Aortic smooth muscle cell (primary cell): Measurements from ENCODE around the gene TNFRSF4. TPM values are rescaled to one million over a fixed set of nuclear protein-coding genes. Genes with fewer than 3 reads are reported as not detected.

Experiments used
- total RNA-seq: library from RNA; depleted of rRNA; stranded (reverse); fragments of >200 nt; gene quantifications from 2 replicates; pipeline ENCODE4 v1.2.3, GENCODE V29; 2014

TNFRSF4 gene
- 0.12 and 0.13 TPM in 2 replicates for total RNA-seq

GRCh38 chr1:1213345-1214265 is at the start of gene TNFRSF4:
Gene TNFRSF4, minus strand, starts transcription at chr1:1214153. Its CDS starts 26 bp downstream, at chr1:1214127.

GRCh38 chr1:1246577-1247340 is 32.8 kb upstream of the TNFRSF4 start, which contains the start of gene C1QTNF12:
Gene C1QTNF12, minus strand, starts transcription at chr1:1246722. Its CDS starts 32 bp downstream, at chr1:1246690.

GRCh38 chr1:1232208-1232795 is 18.3 kb upstream of the TNFRSF4 start, which contains the start of gene B3GALT6:
Gene B3GALT6, plus strand, starts transcription at chr1:1232237. Its CDS starts 42 bp downstream, at chr1:1232279.

GRCh38 chr1:1231400-1232207 is 17.7 kb upstream of the TNFRSF4 start, which contains the start of gene SDF4:
Gene SDF4, minus strand, starts transcription at chr1:1232001. Its CDS starts 3,229 bp downstream, at chr1:1228772.

GRCh38 chr1:1206376-1206965 is 7.5 kb downstream of the TNFRSF4 start, which contains the start of gene TNFRSF18:
Gene TNFRSF18, minus strand, starts transcription at chr1:1206592. Its CDS starts 21 bp downstream, at chr1:1206571.

GRCh38 chr1:1173793-1174415 is 40.0 kb downstream of the TNFRSF4 start, which contains the start of gene TTLL10:
Gene TTLL10, plus strand, starts transcription at chr1:1173880. Its CDS starts 5,336 bp downstream, at chr1:1179216.

Other genes starting within 250 kb of the TNFRSF4 start
- 0.25 and 0.26 TPM in 2 replicates for gene PLEKHN1, start 247.7 kb downstream of the TNFRSF4 start, total RNA-seq
- gene PERM1, start 232.1 kb downstream of the TNFRSF4 start, total RNA-seq, result 0.06 TPM in 1 of 2 replicates, not detected in the other
- gene HES4, start 214.1 kb downstream of the TNFRSF4 start, total RNA-seq, result 0.62 and 3.7 TPM in 2 replicates
- 91.6 and 99.7 TPM in 2 replicates for gene ISG15, start 200.7 kb downstream of the TNFRSF4 start, total RNA-seq
- 15.0 and 24.4 TPM in 2 replicates for gene AGRN, start 194.0 kb downstream of the TNFRSF4 start, total RNA-seq
- not detected in 2 replicates for gene RNF223, start 139.8 kb downstream of the TNFRSF4 start, total RNA-seq
- gene C1orf159, start 98.1 kb downstream of the TNFRSF4 start, total RNA-seq, result 4.5 and 5.6 TPM in 2 replicates
- gene TTLL10, start 40.3 kb downstream of the TNFRSF4 start, total RNA-seq, result not detected in 2 replicates
- gene TNFRSF18, start 7.6 kb downstream of the TNFRSF4 start, total RNA-seq, result not detected in 2 replicates
- gene SDF4, start 17.8 kb upstream of the TNFRSF4 start, total RNA-seq, result 116 and 143 TPM in 2 replicates
- 16.3 and 21.9 TPM in 2 replicates for gene B3GALT6, start 18.1 kb upstream of the TNFRSF4 start, total RNA-seq
- 0.40 and 0.75 TPM in 2 replicates for gene C1QTNF12, start 32.6 kb upstream of the TNFRSF4 start, total RNA-seq
- 25.6 and 34.3 TPM in 2 replicates for gene UBE2J2, start 59.7 kb upstream of the TNFRSF4 start, total RNA-seq
- gene SCNN1D, start 66.3 kb upstream of the TNFRSF4 start, total RNA-seq, result 0.53 and 0.68 TPM in 2 replicates
- gene ACAP3, start 93.8 kb upstream of the TNFRSF4 start, total RNA-seq, result 35.4 and 38.3 TPM in 2 replicates
- gene PUSL1, start 94.4 kb upstream of the TNFRSF4 start, total RNA-seq, result 11.4 and 16.8 TPM in 2 replicates
- 57.1 and 58.8 TPM in 2 replicates for gene INTS11, start 110.5 kb upstream of the TNFRSF4 start, total RNA-seq
- gene CPTP, start 110.6 kb upstream of the TNFRSF4 start, total RNA-seq, result 8.6 and 9.9 TPM in 2 replicates
- 0.06 and 0.26 TPM in 2 replicates for gene TAS1R3, start 117.1 kb upstream of the TNFRSF4 start, total RNA-seq
- gene DVL1, start 135.3 kb upstream of the TNFRSF4 start, total RNA-seq, result 63.8 and 102 TPM in 2 replicates
- gene MXRA8, start 144.4 kb upstream of the TNFRSF4 start, total RNA-seq, result 282 and 369 TPM in 2 replicates
- gene AURKAIP1, start 161.1 kb upstream of the TNFRSF4 start, total RNA-seq, result 98.4 and 131 TPM in 2 replicates
- 103 and 125 TPM in 2 replicates for gene CCNL2, start 185.2 kb upstream of the TNFRSF4 start, total RNA-seq
- gene MRPL20, start 193.1 kb upstream of the TNFRSF4 start, total RNA-seq, result 119 and 121 TPM in 2 replicates
- gene ANKRD65, start 207.1 kb upstream of the TNFRSF4 start, total RNA-seq, result 0.37 and 0.40 TPM in 2 replicates
- 1.6 and 2.5 TPM in 2 replicates for gene VWA1, start 221.5 kb upstream of the TNFRSF4 start, total RNA-seq
- 0.56 and 0.66 TPM in 2 replicates for gene ATAD3C, start 235.5 kb upstream of the TNFRSF4 start, total RNA-seq